ENCODE measurements around the gene THBS4.

GRCh38 chr5:80082281-80082680 lies 47.1 kb downstream of the THBS4 start:
- TF ChIP-seq CTCF (conservative IDR thresholded peaks at IDR 0.05 in 1 of 2, IDR thresholded peaks at IDR 0.05 in 1 of 2; ENCODE audit: extremely low read depth in 1 of 2, insufficient read depth in 1 of 2, low read depth in 1 of 2, low read length in 2 of 2): no peak
- no peak for TF ChIP-seq EZH2 (IDR thresholded peaks at IDR 0.05; ENCODE audit: borderline replicate concordance, low read length)

Measured in mammary epithelial cell (primary cell).